Colonic mucosa (tissue), 4 donors: Measurements from ENCODE around the gene COL18A1. TPM values are rescaled to one million over a fixed set of nuclear protein-coding genes. Genes with fewer than 3 reads are reported as not detected.

Experiments used
- DNase-seq: peaks from one replicate; pipeline ENCODE4 v3.0.0-alpha.2; 2020
- H3K27ac ChIP-seq: fragments of 200-600 bp; one replicate; pipeline ENCODE4 v1.8.0; 2021
- H3K27me3 ChIP-seq: fragments of 200-600 bp; one replicate; pipeline ENCODE4 v1.8.0; 2021
- H3K36me3 ChIP-seq: fragments of 200-600 bp; one replicate; pipeline ENCODE4 v1.8.0; 2021
- H3K4me1 ChIP-seq: fragments of 200-600 bp; one replicate; pipeline ENCODE4 v1.8.0; 2021; ENCODE audit warnings: mild to moderate bottlenecking
- H3K4me3 ChIP-seq: fragments of 200-600 bp; one replicate; pipeline ENCODE4 v1.8.0; 2021
- H3K9ac ChIP-seq, 2 donors: one replicate each; pipeline ENCODE4 v1.7.0; 2013; ENCODE audit warnings: control low read depth in 2 of 2, low read depth in 2 of 2, low read length in 2 of 2
- H3K9me3 ChIP-seq: fragments of 200-600 bp; one replicate; pipeline ENCODE4 v1.8.0; 2021
- CTCF ChIP-seq: fragments of 200-600 bp; IDR thresholded peaks from one replicate; pipeline ENCODE4 v1.8.0; 2022; ENCODE audit warnings: antibody characterized with exemption, mild to moderate bottlenecking
- intact Hi-C: fragments of 100-400 bp; cut with DNase I; formaldehyde crosslinking; loops from one replicate; pipeline ENCODE4 v1.14.1; 2022
- total RNA-seq, 2 donors: library from RNA; stranded (reverse); fragmentation: NEBNext Ultra II Directional in 1 of 2; extraction: Animal tissue kit (Norgen Biotek cat#: 25700) in 1 of 2; gene quantifications; one replicate each; pipeline ENCODE4 v1.2.1, GENCODE V29; 2021
- donor health status: healthy.
- donor health status: DM: no; HTN: no; CAD: no.
- donor health status: DM: no; HTN: no; CAD: no.

Gene COL18A1
- total RNA-seq, 2 donors from 2014 or later, result 8.4 to 22.3 TPM

- Histone ChIP-seq H3K36me3 (no peaks in the 10 kb centered on the region), H3K4me1 (peaks cover 22% of the 10 kb centered on the region), H3K9ac (peak overlapping the region; percentile 16 to 34), H3K9me3 (no peaks in the 10 kb centered on the region), H3K27me3 (no peaks in the 10 kb centered on the region), H3K27ac (no peak overlapping the region), H3K4me3 (no peak overlapping the region)
- DNase-seq, result no peak
- intact Hi-C loops, result no loop called here
- no peak for TF ChIP-seq CTCF
Observed at GRCh38 chr21:45533846-45534635, 129.1 kb downstream of the COL18A1 start.

- no peak for TF ChIP-seq CTCF
- peak; percentile 68 for DNase-seq
- no peak overlapping the region for H3K4me3 ChIP-seq
- H3K27ac ChIP-seq, result no peak overlapping the region
- H3K9ac ChIP-seq, result peak overlapping the region in 1 of 2 donors; percentile 28
- H3K4me1 ChIP-seq, result peaks cover 22% of the 10 kb centered on the region
- no peaks in the 10 kb centered on the region for H3K36me3 ChIP-seq
- no peaks in the 10 kb centered on the region for H3K27me3 ChIP-seq
- H3K9me3 ChIP-seq, result no peaks in the 10 kb centered on the region
- intact Hi-C loops, result no loop called here
Observed at GRCh38 chr21:45534636-45535331, 129.8 kb downstream of the COL18A1 start.

- Histone ChIP-seq H3K4me1 (peaks cover 22% of the 10 kb centered on the region), H3K9me3 (no peaks in the 10 kb centered on the region), H3K27me3 (no peaks in the 10 kb centered on the region), H3K36me3 (no peaks in the 10 kb centered on the region), H3K4me3 (no peak overlapping the region), H3K27ac (no peak overlapping the region), H3K9ac (no peak overlapping the region)
- intact Hi-C loops, result no loop called here
- no peak for DNase-seq
- no peak for TF ChIP-seq CTCF
Observed at GRCh38 chr21:45535341-45536081, 130.5 kb downstream of the COL18A1 start.

- Histone ChIP-seq H3K27ac (no peak overlapping the region), H3K36me3 (no peaks in the 10 kb centered on the region), H3K4me3 (no peak overlapping the region), H3K27me3 (no peaks in the 10 kb centered on the region), H3K9ac (no peak overlapping the region), H3K4me1 (peaks cover 27% of the 10 kb centered on the region), H3K9me3 (no peaks in the 10 kb centered on the region)
- intact Hi-C loops, result no loop called here
- TF ChIP-seq CTCF, result no peak
- no peak for DNase-seq
Observed at GRCh38 chr21:45536301-45537081, 131.5 kb downstream of the COL18A1 start.
